Stimulated activated CD8-positive, alpha-beta memory T cell treated with anti-CD3 and anti-CD28 coated beads, Interleukin-12 subunit alpha, Interleukin-12 subunit beta, amount 100 ng/mL, for 24 hours (primary cell): ENCODE data around the gene SNX13.

ENCODE experiments used
- DNase-seq: peaks from one replicate; pipeline ENCODE4 v3.0.0-alpha.2; 2020; ENCODE audit errors: extremely low read depth

SNX13 gene

GRCh38 chr7:17940302-17940883 is at the start of gene SNX13:
Gene SNX13 (minus strand): TSS chr7:17940494. CDS start chr7:17940295, 199 bp downstream.
- peak; percentile 81 for DNase-seq

GRCh38 chr7:17989546-17989945 is 49.3 kb upstream of the SNX13 start:
- no peak for DNase-seq

GRCh38 chr7:17988858-17989257 is 48.6 kb upstream of the SNX13 start:
- DNase-seq, result no peak

GRCh38 chr7:17988141-17988540 is 47.8 kb upstream of the SNX13 start:
- no peak for DNase-seq

GRCh38 chr7:17986851-17987250 is 46.6 kb upstream of the SNX13 start:
- no peak for DNase-seq

GRCh38 chr7:17985473-17986239 is 45.4 kb upstream of the SNX13 start:
- DNase-seq, result no peak

GRCh38 chr7:17984288-17984687 is 44.0 kb upstream of the SNX13 start:
- no peak for DNase-seq

GRCh38 chr7:17983221-17984062 is 43.1 kb upstream of the SNX13 start:
- no peak for DNase-seq

GRCh38 chr7:17976952-17977351 is 36.7 kb upstream of the SNX13 start:
- DNase-seq, result no peak

- no peak for DNase-seq
These were observed 31.1 kb upstream of the SNX13 start for GRCh38 chr7:17971411-17971810.

GRCh38 chr7:17968791-17969715 is 28.8 kb upstream of the SNX13 start:
- no peak for DNase-seq

GRCh38 chr7:17966706-17967105 is 26.4 kb upstream of the SNX13 start:
- DNase-seq, result no peak

GRCh38 chr7:17965603-17966002 is 25.3 kb upstream of the SNX13 start:
- DNase-seq, result no peak

GRCh38 chr7:17963281-17963680 is 23.0 kb upstream of the SNX13 start:
- DNase-seq, result no peak

- no peak for DNase-seq
These were observed 22.4 kb upstream of the SNX13 start for GRCh38 chr7:17962652-17963051.

GRCh38 chr7:17957871-17958270 is 17.6 kb upstream of the SNX13 start:
- DNase-seq, result no peak

GRCh38 chr7:17952387-17952786 is 12.1 kb upstream of the SNX13 start:
- DNase-seq, result no peak

- DNase-seq, result no peak
These were observed 11.5 kb upstream of the SNX13 start for GRCh38 chr7:17951742-17952254.

- DNase-seq, result no peak
These were observed 8.4 kb upstream of the SNX13 start for GRCh38 chr7:17948526-17949238.

GRCh38 chr7:17947620-17948019 is 7.3 kb upstream of the SNX13 start:
- no peak for DNase-seq

- no peak for DNase-seq
These were observed 6.3 kb upstream of the SNX13 start for GRCh38 chr7:17946591-17946990.
